ENCODE data around the gene KIRREL3.
"Not testable (repeated sequence)": the region's sequence is repeated elsewhere in the genome, so short reads cannot be mapped to it uniquely, and the experiment has no call there.

DNA sequence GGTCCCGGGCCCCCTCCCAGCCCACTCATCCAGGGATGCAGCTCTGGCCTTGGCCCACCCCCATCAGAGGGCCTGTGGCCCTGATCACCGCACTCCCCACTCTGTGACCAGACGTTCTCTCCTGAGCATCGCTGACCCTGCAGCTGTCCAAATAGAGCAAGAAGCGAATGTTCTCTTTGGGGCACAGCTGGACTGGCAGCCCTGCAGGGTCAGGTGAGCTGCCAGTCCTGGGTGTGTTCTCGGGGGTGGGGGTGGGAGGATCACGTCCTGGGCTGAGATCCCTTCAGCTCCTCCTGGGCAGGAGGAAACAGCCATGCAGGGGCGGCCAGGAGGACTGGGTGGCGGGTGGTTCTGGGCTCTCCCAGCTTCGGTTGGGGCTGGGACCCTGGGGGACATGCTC is 618.6 kb downstream of the KIRREL3 start:
- TF ChIP-seq, protein P1, sequence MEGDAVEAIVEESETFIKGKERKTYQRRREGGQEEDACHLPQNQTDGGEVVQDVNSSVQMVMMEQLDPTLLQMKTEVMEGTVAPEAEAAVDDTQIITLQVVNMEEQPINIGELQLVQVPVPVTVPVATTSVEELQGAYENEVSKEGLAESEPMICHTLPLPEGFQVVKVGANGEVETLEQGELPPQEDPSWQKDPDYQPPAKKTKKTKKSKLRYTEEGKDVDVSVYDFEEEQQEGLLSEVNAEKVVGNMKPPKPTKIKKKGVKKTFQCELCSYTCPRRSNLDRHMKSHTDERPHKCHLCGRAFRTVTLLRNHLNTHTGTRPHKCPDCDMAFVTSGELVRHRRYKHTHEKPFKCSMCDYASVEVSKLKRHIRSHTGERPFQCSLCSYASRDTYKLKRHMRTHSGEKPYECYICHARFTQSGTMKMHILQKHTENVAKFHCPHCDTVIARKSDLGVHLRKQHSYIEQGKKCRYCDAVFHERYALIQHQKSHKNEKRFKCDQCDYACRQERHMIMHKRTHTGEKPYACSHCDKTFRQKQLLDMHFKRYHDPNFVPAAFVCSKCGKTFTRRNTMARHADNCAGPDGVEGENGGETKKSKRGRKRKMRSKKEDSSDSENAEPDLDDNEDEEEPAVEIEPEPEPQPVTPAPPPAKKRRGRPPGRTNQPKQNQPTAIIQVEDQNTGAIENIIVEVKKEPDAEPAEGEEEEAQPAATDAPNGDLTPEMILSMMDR (IDR thresholded peaks at IDR 0.05): not testable (repeated sequence)
- TF ChIP-seq POLR2A (IDR thresholded peaks at IDR 0.05): not testable (repeated sequence)
